ENCODE data around the gene SLC25A20.

GRCh38 chr3:48811524-48811923 is 87.2 kb downstream of the SLC25A20 start:
- TF ChIP-seq REST (IDR thresholded peaks at IDR 0.05; ENCODE audit: low read depth) (no peak), RAD21 (IDR thresholded peaks at IDR 0.05; ENCODE audit: low read depth) (no peak), FOXM1 (IDR thresholded peaks at IDR 0.05; ENCODE audit: borderline replicate concordance, low read depth) (no peak), TAF1 (IDR thresholded peaks at IDR 0.05; ENCODE audit: low read depth) (no peak), YY1 (IDR thresholded peaks at IDR 0.05; ENCODE audit: low read depth) (no peak), ZBTB7A (IDR thresholded peaks at IDR 0.05; ENCODE audit: low read depth) (no peak), CEBPB (IDR thresholded peaks at IDR 0.05) (no peak), EP300 (IDR thresholded peaks at IDR 0.05; ENCODE audit: borderline replicate concordance) (no peak), NFIC (IDR thresholded peaks at IDR 0.05) (no peak), EGR1 (IDR thresholded peaks at IDR 0.05) (no peak), MAX (IDR thresholded peaks at IDR 0.05) (no peak), CREB1 (IDR thresholded peaks at IDR 0.05; ENCODE audit: low read depth) (no peak), TEAD4 (IDR thresholded peaks at IDR 0.05) (no peak)

All from Ishikawa (cell line).